Fibroblast of villous mesenchyme (primary cell): ENCODE measurements around the gene NPAS1. TPM values are rescaled to one million over a fixed set of nuclear protein-coding genes. Genes with fewer than 3 reads are reported as not detected.

Source experiments
- DNase-seq: peaks from one replicate; pipeline ENCODE4 v3.0.0-alpha.2; 2010; ENCODE audit warnings: low read depth
- H3K4me3 ChIP-seq: 2 replicates; pipeline ENCODE4 v1.5.1; 2011; ENCODE audit warnings: low read depth, mild to moderate bottlenecking, low read length
- CTCF ChIP-seq: IDR thresholded peaks from 2 replicates; pipeline ENCODE4 v1.5.1; 2012; ENCODE audit warnings: low read depth, mild to moderate bottlenecking, low read length; ENCODE audit not compliant: insufficient read depth
- total RNA-seq: library from RNA; depleted of rRNA; stranded (reverse); fragments of >200 nt; gene quantifications from 2 replicates; pipeline ENCODE4 v1.2.3, GENCODE V29; 2012

Gene NPAS1
- total RNA-seq, 1 donor = 0.86 TPM

GRCh38 chr19:47035127-47036096 lies 15.8 kb downstream of the NPAS1 start:
- TF ChIP-seq CTCF = peak; percentile 93
- H3K4me3 ChIP-seq = peak overlapping the region; percentile 50
- peak; percentile 82 for DNase-seq

GRCh38 chr19:47036097-47036651 lies 16.5 kb downstream of the NPAS1 start:
- no peak for DNase-seq
- no peak for TF ChIP-seq CTCF

GRCh38 chr19:47037766-47038165 lies 18.1 kb downstream of the NPAS1 start:
- no peak for DNase-seq
- no peak overlapping the region for H3K4me3 ChIP-seq
- TF ChIP-seq CTCF = no peak

More at GRCh38 chr19:47036097-47036651, 16.5 kb downstream of the NPAS1 start:
- H3K4me3 ChIP-seq = peak overlapping the region; percentile 50

- no peak for DNase-seq
- no peak for TF ChIP-seq CTCF
- no peak overlapping the region for H3K4me3 ChIP-seq
These were observed 19.7 kb downstream of the NPAS1 start for GRCh38 chr19:47039239-47039874.

- no peak overlapping the region for H3K4me3 ChIP-seq
- no peak for TF ChIP-seq CTCF
- DNase-seq = no peak
These were observed 21.2 kb downstream of the NPAS1 start for GRCh38 chr19:47040869-47041268.

GRCh38 chr19:47044946-47045866 lies 25.6 kb downstream of the NPAS1 start:
- no peak for DNase-seq
- TF ChIP-seq CTCF = no peak
- H3K4me3 ChIP-seq = no peak overlapping the region
